Skeletal muscle tissue (tissue), 4 donors: ENCODE results near the gene AGO4. TPM values are rescaled to one million over a fixed set of nuclear protein-coding genes. Genes with fewer than 3 reads are reported as not detected.
A peak's percentile ranks its signal among the peaks of the same experiment; 100 is the strongest.
"Not testable (repeated sequence)": the region's sequence is repeated elsewhere in the genome, so short reads cannot be mapped to it uniquely, and the experiment has no call there.

Source experiments
- H3K27ac ChIP-seq: one replicate; pipeline ENCODE4 v1.7.0; 2013; ENCODE audit warnings: mild to moderate bottlenecking, low read depth, low read length, inconsistent platforms
- H3K27me3 ChIP-seq, 3 donors: one replicate each; pipeline ENCODE4 v1.7.0; 2013; ENCODE audit warnings: low read length in 3 of 3; ENCODE audit not compliant: control insufficient read depth in 3 of 3, insufficient read depth in 3 of 3
- H3K36me3 ChIP-seq, 3 donors: one replicate each; pipeline ENCODE4 v1.7.0; 2013; ENCODE audit warnings: low read length in 3 of 3; ENCODE audit not compliant: control insufficient read depth in 3 of 3, insufficient read depth in 3 of 3
- H3K4me1 ChIP-seq, 3 donors: one replicate each; pipeline ENCODE4 v1.7.0; 2013; ENCODE audit warnings: low read length in 3 of 3, mild to moderate bottlenecking in 3 of 3; ENCODE audit not compliant: control insufficient read depth in 3 of 3, insufficient read depth in 3 of 3
- H3K4me3 ChIP-seq, 3 donors: one replicate each; pipeline ENCODE4 v1.7.0; 2013; ENCODE audit warnings: low read length in 3 of 3
- H3K9ac ChIP-seq, 3 donors: one replicate each; pipeline ENCODE4 v1.7.0; 2013; ENCODE audit warnings: low read length in 3 of 3, mild to moderate bottlenecking in 3 of 3, moderate library complexity in 2 of 3, low read depth in 1 of 3
- H3K9me3 ChIP-seq, 3 donors: one replicate each; pipeline ENCODE4 v1.7.0; 2013; ENCODE audit warnings: low read length in 3 of 3; ENCODE audit not compliant: control insufficient read depth in 3 of 3
- total RNA-seq: library from RNA; depleted of rRNA; stranded (reverse); fragments of >200 nt; gene quantifications from one replicate; pipeline ENCODE4 v1.2.3, GENCODE V29; 2014
- donor health status: Osteomylitis.

The AGO4 gene
- total RNA-seq, 1 donor from 2014 or later: 17.7 TPM

DNA sequence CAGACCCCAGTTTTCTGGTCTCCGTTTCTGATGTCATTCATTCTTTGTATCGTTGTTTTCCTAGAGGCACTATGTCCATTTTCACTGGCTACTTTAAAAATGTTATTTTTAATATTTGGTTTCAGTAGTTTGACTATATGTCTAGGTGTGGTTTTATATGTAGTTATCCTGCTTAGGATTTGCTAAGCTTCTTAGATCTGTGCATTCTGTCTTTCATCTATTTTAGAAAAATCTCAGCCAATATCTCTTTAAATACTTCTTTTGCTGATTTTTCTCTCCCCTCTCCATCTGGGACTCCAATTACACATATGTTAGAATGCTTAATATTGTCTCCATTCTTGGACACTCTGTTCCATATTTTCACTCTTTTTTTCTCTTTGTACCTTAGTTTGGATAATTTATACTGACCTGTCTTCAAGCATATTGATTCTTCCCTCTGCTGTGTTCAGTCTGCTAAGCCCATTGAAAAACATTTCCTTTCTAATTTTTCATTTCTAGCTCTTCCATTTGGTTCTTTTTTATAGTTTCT lies 24.7 kb upstream of the AGO4 start:
- H3K27ac ChIP-seq: no peak overlapping the region
- no peaks in the 10 kb centered on the region for H3K4me1 ChIP-seq
- H3K27me3 ChIP-seq: no peaks in the 10 kb centered on the region
- no peak overlapping the region for H3K9ac ChIP-seq
- H3K9me3 ChIP-seq: no peaks in the 10 kb centered on the region
- no peak overlapping the region for H3K4me3 ChIP-seq
- H3K36me3 ChIP-seq: no peaks in the 10 kb centered on the region

DNA sequence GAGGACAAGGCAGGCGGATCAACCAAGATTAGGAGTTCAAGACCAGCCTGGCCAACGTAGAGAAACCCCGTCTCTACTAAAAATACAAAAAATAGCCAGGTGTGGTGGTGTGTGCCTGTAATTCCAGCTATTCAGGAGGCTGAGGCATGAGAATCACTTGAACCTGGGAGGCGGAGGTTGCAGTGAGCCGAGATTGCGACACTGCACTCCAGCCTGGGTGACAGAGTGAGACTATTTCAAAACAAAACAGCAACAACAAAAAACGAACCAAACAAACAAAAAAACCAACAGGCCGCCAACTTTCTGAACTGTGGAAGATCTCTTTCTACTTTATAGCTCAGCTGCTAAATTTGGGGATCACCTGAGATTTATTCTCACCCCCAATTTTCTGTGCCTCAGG lies 23.5 kb upstream of the AGO4 start:
- H3K27ac ChIP-seq, H3K9me3 ChIP-seq, H3K36me3 ChIP-seq, H3K9ac ChIP-seq, H3K4me1 ChIP-seq, H3K27me3 ChIP-seq, H3K4me3 ChIP-seq: not testable (repeated sequence)

DNA sequence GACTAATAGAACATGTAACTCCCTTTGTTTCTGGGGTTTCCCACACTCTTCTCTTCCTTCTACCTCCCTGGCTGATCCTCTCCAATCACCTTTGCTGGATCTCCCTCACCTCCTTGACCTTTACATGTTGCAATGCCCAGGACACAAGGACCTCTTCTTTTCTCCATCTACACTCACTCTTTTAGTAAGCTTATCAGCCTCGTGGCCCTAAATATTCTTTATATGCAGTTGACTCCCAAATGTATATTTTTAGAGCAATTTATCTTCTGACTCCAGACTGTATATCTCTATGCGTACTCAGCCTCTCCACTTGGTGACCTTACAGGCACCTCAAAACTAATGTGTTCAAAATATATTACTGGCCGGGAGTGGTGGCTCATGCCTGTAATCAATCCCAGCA lies 19.7 kb upstream of the AGO4 start:
- no peak overlapping the region for H3K27ac ChIP-seq
- no peak overlapping the region for H3K4me3 ChIP-seq
- H3K4me1 ChIP-seq: no peaks in the 10 kb centered on the region

DNA sequence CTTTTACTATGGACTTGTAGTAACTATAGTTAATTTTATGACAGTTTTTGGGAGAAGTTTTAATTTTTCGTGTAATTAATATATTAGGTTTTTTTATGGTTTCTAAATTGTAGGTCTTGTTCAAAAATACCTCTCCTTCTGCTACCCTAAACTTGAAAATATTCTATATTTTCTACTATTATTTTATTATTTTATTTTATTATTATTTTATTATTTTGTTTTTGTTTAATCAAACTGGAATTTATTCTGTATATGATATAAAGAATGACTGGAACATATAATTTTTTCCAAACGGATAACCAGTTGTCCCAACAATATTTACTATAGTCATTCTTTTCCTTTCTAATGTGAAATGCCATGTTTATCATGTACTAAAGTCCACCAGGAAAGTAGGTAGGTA lies 17.1 kb upstream of the AGO4 start:
- Histone ChIP-seq H3K9me3 (no peaks in the 10 kb centered on the region), H3K36me3 (no peaks in the 10 kb centered on the region), H3K27ac (no peak overlapping the region), H3K9ac (no peak overlapping the region), H3K4me3 (no peak overlapping the region), H3K4me1 (no peaks in the 10 kb centered on the region), H3K27me3 (no peaks in the 10 kb centered on the region)

More for the DNA sequence above, 19.7 kb upstream of the AGO4 start:
- Histone ChIP-seq H3K9ac (no peak overlapping the region), H3K27me3 (no peaks in the 10 kb centered on the region), H3K36me3 (no peaks in the 10 kb centered on the region), H3K9me3 (no peaks in the 10 kb centered on the region)

DNA sequence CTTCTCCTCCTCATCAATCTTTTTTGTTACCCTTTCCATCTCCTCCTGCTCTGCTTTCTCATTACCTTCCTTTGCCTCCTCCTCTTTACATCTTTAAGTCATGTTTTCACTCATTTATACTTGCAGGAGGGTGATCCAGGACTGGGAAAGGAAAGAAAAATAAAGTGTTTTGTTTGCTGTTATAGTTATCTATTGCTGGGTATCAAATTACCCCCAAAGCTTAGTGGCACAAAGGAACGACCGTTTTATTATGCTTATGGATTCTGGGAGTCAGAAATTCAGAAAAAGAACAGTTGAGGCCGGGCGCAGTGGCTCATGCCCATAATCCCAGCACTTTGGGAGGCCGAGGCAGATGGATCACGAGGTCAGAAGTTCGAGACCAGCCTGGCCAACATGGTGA lies 12.5 kb upstream of the AGO4 start:
- no peak overlapping the region for H3K9ac ChIP-seq
- H3K36me3 ChIP-seq: no peaks in the 10 kb centered on the region
- H3K27me3 ChIP-seq: no peaks in the 10 kb centered on the region
- no peaks in the 10 kb centered on the region for H3K9me3 ChIP-seq
- H3K4me1 ChIP-seq: no peaks in the 10 kb centered on the region
- H3K27ac ChIP-seq: no peak overlapping the region
- no peak overlapping the region for H3K4me3 ChIP-seq

DNA sequence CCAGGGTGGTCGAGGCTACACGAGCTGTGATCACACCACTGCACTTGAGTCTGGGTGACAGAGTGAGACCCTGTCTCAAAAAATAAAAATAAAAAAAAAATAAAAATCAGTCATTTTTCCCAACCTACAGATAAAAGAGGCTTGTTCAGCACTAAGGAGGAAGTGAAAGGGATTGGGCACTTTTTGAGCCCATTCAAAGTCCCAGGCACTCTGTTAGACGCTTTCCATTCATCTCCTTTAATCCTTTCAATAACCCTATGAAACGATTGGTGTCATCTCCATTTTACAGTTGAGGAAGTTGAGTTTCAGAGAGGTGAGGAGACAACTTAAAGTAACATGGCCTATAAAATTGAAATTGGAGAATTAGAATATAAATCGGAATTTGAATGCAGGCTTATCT lies 10.4 kb upstream of the AGO4 start:
- H3K9me3 ChIP-seq: no peaks in the 10 kb centered on the region
- H3K4me1 ChIP-seq: no peaks in the 10 kb centered on the region
- no peaks in the 10 kb centered on the region for H3K27me3 ChIP-seq
- H3K4me3 ChIP-seq: no peak overlapping the region
- H3K27ac ChIP-seq: no peak overlapping the region
- no peak overlapping the region for H3K9ac ChIP-seq
- no peaks in the 10 kb centered on the region for H3K36me3 ChIP-seq

DNA sequence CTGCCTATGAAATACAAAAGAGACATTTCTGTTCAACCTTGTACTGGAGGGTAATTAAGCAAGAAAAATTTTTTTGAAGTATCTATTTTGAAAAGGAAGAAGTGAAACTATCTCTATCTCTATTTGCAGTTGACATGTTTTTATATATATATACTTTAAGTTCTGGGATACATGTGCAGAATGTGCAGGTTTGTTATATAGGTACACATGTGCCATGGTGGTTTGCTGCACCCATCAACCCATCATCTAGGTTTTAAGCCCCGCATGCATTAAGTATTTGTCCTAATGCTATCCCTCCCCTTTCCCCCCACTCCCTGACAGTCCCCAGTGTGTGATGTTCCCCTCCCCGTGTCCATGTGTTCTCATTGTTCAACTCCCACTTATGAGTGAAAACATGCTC lies 9.8 kb upstream of the AGO4 start:
- not testable (repeated sequence) for H3K9ac ChIP-seq, H3K36me3 ChIP-seq, H3K4me3 ChIP-seq, H3K27me3 ChIP-seq, H3K27ac ChIP-seq, H3K9me3 ChIP-seq, H3K4me1 ChIP-seq

DNA sequence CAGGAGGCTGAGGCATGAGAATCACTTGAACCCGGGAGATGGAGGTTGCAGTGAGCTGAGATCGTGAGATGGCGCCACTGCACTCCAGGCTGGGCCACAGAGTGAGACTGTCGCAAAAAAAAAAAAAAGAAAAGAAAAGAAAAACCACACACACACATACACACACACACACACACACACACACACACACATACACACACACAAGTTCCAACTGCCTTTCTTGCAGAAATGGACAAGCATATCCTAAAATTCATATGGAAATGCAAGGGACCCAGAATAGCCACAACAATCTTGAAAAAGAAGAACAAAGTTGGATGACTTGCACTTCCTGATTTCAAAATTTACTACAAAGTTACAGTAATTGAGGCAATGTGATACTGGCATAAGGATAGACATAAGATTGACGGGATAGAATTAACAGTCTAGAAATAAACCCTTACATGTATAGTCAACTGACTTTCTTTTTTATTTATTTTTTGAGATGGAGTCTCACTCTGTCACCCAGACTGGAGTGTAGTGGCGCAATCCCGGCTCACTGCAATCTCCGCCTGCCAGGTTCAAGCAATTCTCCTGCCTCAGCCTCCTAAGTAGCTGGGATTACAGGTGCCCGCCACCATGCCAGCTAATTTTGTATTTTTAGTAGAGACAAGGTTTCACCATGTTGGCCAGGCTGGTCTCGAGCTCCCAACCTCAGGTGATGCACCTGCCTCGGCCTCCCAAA lies 7.5 kb upstream of the AGO4 start:
- not testable (repeated sequence) for H3K4me3 ChIP-seq, H3K27me3 ChIP-seq, H3K9me3 ChIP-seq, H3K9ac ChIP-seq, H3K27ac ChIP-seq, H3K36me3 ChIP-seq, H3K4me1 ChIP-seq

DNA sequence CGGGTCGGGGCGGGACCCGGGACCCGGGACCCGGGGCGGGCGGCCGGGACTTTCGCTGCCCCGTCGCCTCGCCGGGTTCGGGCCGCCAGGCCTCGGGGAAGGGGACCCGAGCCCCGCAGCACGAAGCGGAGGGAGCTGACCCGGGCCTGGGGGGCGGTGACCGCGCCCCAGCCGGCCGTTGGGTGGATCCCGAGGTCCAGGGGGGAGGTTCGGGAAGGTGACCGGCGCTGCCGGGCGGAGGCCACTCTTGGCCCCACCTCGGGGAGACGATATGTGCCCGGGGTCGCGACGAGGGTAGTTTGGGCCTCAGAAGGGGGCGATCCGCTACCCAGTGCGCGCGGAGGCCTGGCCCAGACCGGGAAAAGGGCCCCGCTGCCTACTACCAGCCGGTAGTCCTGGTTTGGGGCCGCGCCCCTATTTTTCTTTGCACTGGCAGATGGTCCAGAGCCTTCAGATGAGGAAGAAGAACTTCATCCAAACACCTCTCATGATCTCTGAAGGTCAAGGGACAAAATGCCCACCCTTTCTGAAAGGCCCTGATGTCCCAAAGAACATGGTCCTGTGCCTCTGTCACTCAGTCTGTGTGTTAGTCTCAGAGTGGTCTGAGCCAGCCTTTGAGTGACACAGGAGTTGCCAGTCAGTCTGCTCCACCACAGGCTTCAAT lies 766 bp downstream of the AGO4 start:
- H3K9ac ChIP-seq: peak overlapping the region; percentile 86 to 91 (median 89)
- H3K4me3 ChIP-seq: peak overlapping the region; percentile 79 to 92 (median 80)
- peaks cover 7 to 21% (median 16%) of the 10 kb centered on the region in 3 donors for H3K4me1 ChIP-seq
- no peaks in the 10 kb centered on the region for H3K9me3 ChIP-seq
- H3K27me3 ChIP-seq: no peaks in the 10 kb centered on the region
- peak overlapping the region; percentile 83 for H3K27ac ChIP-seq
- no peaks in the 10 kb centered on the region for H3K36me3 ChIP-seq
